A549 (cell line): ENCODE measurements around the gene DNAJB1. TPM values are rescaled to one million over a fixed set of nuclear protein-coding genes. Genes with fewer than 3 reads are reported as not detected.

ENCODE experiments used
- ATAC-seq, 2 experiments: fragments of 200-7000 bp in 1 of 2; fragments of >200 bp in 1 of 2; cut with Nextera tagmentation in 1 of 2; cut with Tn5 transposase in 1 of 2; 3 replicates each; pipeline versions ENCODE4 v1.8.0 to v1.9.1; 2018 to 2020; ENCODE audit warnings: mild to moderate bottlenecking in 1 of 2, moderate library complexity in 1 of 2
- CTCF ChIA-PET: fragments of 300-600 bp; sonication (Branson Sonifier 250); formaldehyde crosslinking; extraction: SDS; loops from one replicate; lab custom pipeline; 2021; ENCODE audit warnings: antibody characterized with exemption, inconsistent platforms; lab: Yijun Ruan, JAX
- POLR2A ChIA-PET: fragments of 350-600 bp; formaldehyde crosslinking; extraction: SDS; loops from one replicate; lab custom pipeline; 2021; ENCODE audit warnings: antibody characterized with exemption, inconsistent platforms; lab: Yijun Ruan, JAX
- DNase-seq, 2 experiments: peaks; one replicate each; pipeline versions ENCODE4 v3.0.0 to v3.0.0-alpha.2; 2011 to 2016; ENCODE audit warnings: low read depth in 1 of 2, low spot score in 1 of 2
- FAIRE-seq: peaks from 2 replicates; lab custom pipeline; 2011; peaks lifted over from hg19 to GRCh38; lab: Jason Lieb, UNC
- H3K27ac ChIP-seq, 2 experiments: fragments of >200 bp; sonication (Bioruptor Twin); formaldehyde crosslinking; 3 replicates each; pipeline ENCODE4 v1.5.1; 2016 to 2017
- H3K4me1 ChIP-seq: fragments of >200 bp; sonication (Bioruptor Twin); formaldehyde crosslinking; 3 replicates; pipeline ENCODE4 v1.6.1; 2016
- H3K4me2 ChIP-seq: fragments of >200 bp; sonication (Bioruptor Twin); formaldehyde crosslinking; 3 replicates; pipeline ENCODE4 v1.6.1; 2016
- H3K4me3 ChIP-seq: fragments of >200 bp; sonication (Bioruptor Twin); formaldehyde crosslinking; 3 replicates; pipeline ENCODE4 v1.5.1; 2016
- H3K9me3 ChIP-seq: fragments of >200 bp; sonication (Bioruptor Twin); formaldehyde crosslinking; 3 replicates; pipeline ENCODE4 v1.6.1; 2016
- ATOH8 ChIP-seq: fragments of 250-450 bp; sonication (Bioruptor Pico); IDR thresholded peaks from 2 replicates; pipeline ENCODE4 v1.5.0; 2020; ENCODE audit warnings: low read depth, mild to moderate bottlenecking, moderate library complexity
- BHLHE40 ChIP-seq: IDR thresholded peaks from 2 replicates; pipeline ENCODE4 v1.6.1; 2012; ENCODE audit warnings: low read depth, low read length, inconsistent platforms
- CTCF ChIP-seq: fragments of >200 bp; sonication (Bioruptor Twin); formaldehyde crosslinking; IDR thresholded peaks from 3 replicates; pipeline ENCODE4 v1.5.1; 2016
- E2F6 ChIP-seq: IDR thresholded peaks from 2 replicates; pipeline ENCODE4 v1.6.1; 2012; ENCODE audit warnings: low read depth, borderline replicate concordance
- ELK1 ChIP-seq: fragments of 150-350 bp; IDR thresholded peaks from 2 replicates; pipeline ENCODE4 v1.6.1; 2014; ENCODE audit warnings: low read depth, mild to moderate bottlenecking, low read length
- FOSL2 ChIP-seq, 2 experiments: fragments of 450-650 bp in 1 of 2; fragments of >200 bp in 1 of 2; sonication (Bioruptor Twin) in 1 of 2; formaldehyde crosslinking; IDR thresholded peaks; 2 replicates each; pipeline versions ENCODE4 v1.5.0 to v1.6.1; 2016 to 2020; ENCODE audit warnings: mild to moderate bottlenecking in 1 of 2, moderate library complexity in 1 of 2
- HES2 ChIP-seq: fragments of >200 bp; sonication (Bioruptor Twin); formaldehyde crosslinking; IDR thresholded peaks from 2 replicates; pipeline ENCODE4 v1.6.1; 2016
- HOXA7 ChIP-seq: fragments of 250-450 bp; sonication (Bioruptor Pico); IDR thresholded peaks from 2 replicates; pipeline ENCODE4 v1.5.0; 2020; ENCODE audit warnings: mild to moderate bottlenecking, moderate library complexity
- HOXB5 ChIP-seq: fragments of 250-450 bp; sonication (Bioruptor Pico); IDR thresholded peaks from 2 replicates; pipeline ENCODE4 v1.5.0; 2020; ENCODE audit warnings: mild to moderate bottlenecking, moderate library complexity
- JUN ChIP-seq, 2 experiments: fragments of >200 bp; sonication (Bioruptor Twin); formaldehyde crosslinking; IDR thresholded peaks; 2 replicates in 1 of 2; 3 replicates in 1 of 2; pipeline ENCODE4 v1.6.1; 2016 to 2017
- JUNB ChIP-seq: fragments of >200 bp; sonication (Bioruptor Twin); formaldehyde crosslinking; IDR thresholded peaks from 2 replicates; pipeline ENCODE4 v1.6.1; 2016
- KDM1A ChIP-seq: fragments of 200-600 bp; sonication (generic); IDR thresholded peaks from 2 replicates; pipeline ENCODE4 v1.6.1; 2016; ENCODE audit warnings: low read depth, mild to moderate bottlenecking
- MAX ChIP-seq: IDR thresholded peaks from 2 replicates; pipeline ENCODE4 v1.6.1; 2012
- NPAS2 ChIP-seq: fragments of 250-450 bp; sonication (Bioruptor Pico); IDR thresholded peaks from 2 replicates; pipeline ENCODE4 v1.8.0; 2022; ENCODE audit warnings: mild to moderate bottlenecking, moderate library complexity, borderline replicate concordance
- NR3C1 ChIP-seq: fragments of >200 bp; sonication (Bioruptor Twin); formaldehyde crosslinking; IDR thresholded peaks from 3 replicates; pipeline ENCODE4 v1.6.1; 2017
- PHF8 ChIP-seq: fragments of 200-600 bp; sonication (generic); IDR thresholded peaks from 2 replicates; pipeline ENCODE4 v1.6.1; 2016; ENCODE audit warnings: low read depth, mild to moderate bottlenecking, antibody characterized with exemption, moderate library complexity, borderline replicate concordance
- RAD21 ChIP-seq, 2 experiments: fragments of >200 bp in 1 of 2; sonication (Bioruptor Twin) in 1 of 2; formaldehyde crosslinking in 1 of 2; IDR thresholded peaks in 1 of 2; conservative IDR thresholded peaks in 1 of 2; 2 replicates in 1 of 2; 3 replicates in 1 of 2; pipeline ENCODE4 v1.6.1; 2012 to 2018; ENCODE audit warnings: inconsistent platforms in 1 of 2
- REST ChIP-seq: fragments of 200-600 bp; sonication (generic); IDR thresholded peaks from 2 replicates; pipeline ENCODE4 v1.6.1; 2016; ENCODE audit warnings: antibody characterized with exemption, mild to moderate bottlenecking, moderate library complexity
- USF2 ChIP-seq: fragments of 450-650 bp; IDR thresholded peaks from 2 replicates; pipeline ENCODE4 v1.6.1; 2014; ENCODE audit warnings: antibody characterized with exemption
- ZSCAN20 ChIP-seq: fragments of 250-450 bp; sonication (Bioruptor Pico); IDR thresholded peaks from 2 replicates; pipeline ENCODE4 v1.8.0; 2022; ENCODE audit warnings: mild to moderate bottlenecking, moderate library complexity
- WGBS: methylation state at CpG from one replicate; pipeline ENCODE4 v1.1.6; 2017; ENCODE audit errors: missing lambda C conversion rate; 5-methylcytosine and 5-hydroxymethylcytosine counted together
- polyA plus RNA-seq, 4 experiments: library from polyadenylated mRNA; depleted of rRNA in 3 of 4; stranded (reverse); fragments of >200 nt; fragmentation: RNase III in 1 of 4; extraction: RNeasy Plus Mini Kit Qiagen cat#74134 plus additional on column Dnase treatment in 1 of 4; gene quantifications; 2 replicates in 3 of 4; 3 replicates in 1 of 4; pipeline ENCODE4 v1.2.3, GENCODE V29; 2011 to 2017

DNAJB1 gene
- polyA plus RNA-seq, 2 of the 4 experiments (the other 2 are of a cell fraction) = 124 to 128 TPM

- H3K4me1 ChIP-seq = 0 out of 3 replicates have a peak, but pooled peaks cover 2% of the 10 kb centered on the region
- DNase-seq (no peak), FAIRE-seq (no peak), ATAC-seq (0 out of 6 replicates have a peak, but pooled peaks of 1 of the 2 experiments have one; percentile 12)
- TF ChIP-seq FOSL2 (IDR thresholded peaks at IDR 0.05) (no peak), FOSL2 (CRISPR knock-in tag; IDR thresholded peaks at IDR 0.05) (peak; percentile 31; the same call in 1 of the 2 replicates), NPAS2 (CRISPR knock-in tag) (no peak), CTCF (0 out of 3 replicates have a peak, but pooled peaks have one; percentile 10), RAD21 (conservative IDR thresholded peaks at IDR 0.05 in 1 of 2, IDR thresholded peaks at IDR 0.05 in 1 of 2) (peak in 1 of 2 experiments; percentile 46; a peak in 3 of 5 replicates)
- no peak overlapping the region for H3K27ac ChIP-seq
- H3K4me2 ChIP-seq = no peak overlapping the region
- ChIA-PET POLR2A (no interaction called here), CTCF (interaction anchor here (0.8 to 2.7 kb wide), 8 partner anchors 12 to 331 kb away, joined by 3 to 22 read pairs (median 3); partner anchors contain the start of gene ASF1B)
- H3K4me3 ChIP-seq = no peak overlapping the region
- 83% methylated on average over 9 of the region's 9 CpGs for WGBS
- no peaks in the 10 kb centered on the region for H3K9me3 ChIP-seq
These were observed 50.4 kb downstream of the DNAJB1 start for GRCh38 chr19:14467816-14468215.

- 88% methylated on average over 11 of the region's 12 CpGs for WGBS
- DNase-seq = no peak
- TF ChIP-seq MAX (no peak), PHF8 (no peak), NR3C1 (no peak), E2F6 (no peak), REST (no peak), JUN (IDR thresholded peaks at IDR 0.05) (no peak), BHLHE40 (no peak), HOXA7 (CRISPR knock-in tag) (no peak), KDM1A (no peak), ATOH8 (no peak), HES2 (no peak), USF2 (no peak), ELK1 (no peak), HOXB5 (CRISPR knock-in tag) (no peak), ZSCAN20 (no peak), JUNB (no peak)
- no peaks in the 10 kb centered on the region for H3K9me3 ChIP-seq
- ChIA-PET CTCF (interaction anchor here (0.8 to 2.7 kb wide), 9 partner anchors 8 to 331 kb away, joined by 3 to 22 read pairs (median 3); partner anchors contain the start of genes ASF1B and PTGER1), POLR2A (no interaction called here)
- H3K4me3 ChIP-seq = no peak overlapping the region
- no peak overlapping the region for H3K27ac ChIP-seq
- H3K4me1 ChIP-seq = 0 out of 3 replicates have a peak, but pooled peaks cover 2% of the 10 kb centered on the region
- no peak for ATAC-seq
- FAIRE-seq = no peak
- H3K4me2 ChIP-seq = no peak overlapping the region
These were observed 50.8 kb downstream of the DNAJB1 start for GRCh38 chr19:14467391-14467790.
